Right hindlimb (tissue), 1 donor: ENCODE results near the gene CAVIN4.
A peak's percentile ranks its signal among the peaks of the same experiment; 100 is the strongest.

ENCODE experiments used
- DNase-seq: peaks from one replicate; pipeline ENCODE4 v3.0.0-alpha.2; 2018

CAVIN4 gene

GRCh38 chr9:100591139-100591538 is 13.3 kb downstream of the CAVIN4 start:
- no peak for DNase-seq

DNA sequence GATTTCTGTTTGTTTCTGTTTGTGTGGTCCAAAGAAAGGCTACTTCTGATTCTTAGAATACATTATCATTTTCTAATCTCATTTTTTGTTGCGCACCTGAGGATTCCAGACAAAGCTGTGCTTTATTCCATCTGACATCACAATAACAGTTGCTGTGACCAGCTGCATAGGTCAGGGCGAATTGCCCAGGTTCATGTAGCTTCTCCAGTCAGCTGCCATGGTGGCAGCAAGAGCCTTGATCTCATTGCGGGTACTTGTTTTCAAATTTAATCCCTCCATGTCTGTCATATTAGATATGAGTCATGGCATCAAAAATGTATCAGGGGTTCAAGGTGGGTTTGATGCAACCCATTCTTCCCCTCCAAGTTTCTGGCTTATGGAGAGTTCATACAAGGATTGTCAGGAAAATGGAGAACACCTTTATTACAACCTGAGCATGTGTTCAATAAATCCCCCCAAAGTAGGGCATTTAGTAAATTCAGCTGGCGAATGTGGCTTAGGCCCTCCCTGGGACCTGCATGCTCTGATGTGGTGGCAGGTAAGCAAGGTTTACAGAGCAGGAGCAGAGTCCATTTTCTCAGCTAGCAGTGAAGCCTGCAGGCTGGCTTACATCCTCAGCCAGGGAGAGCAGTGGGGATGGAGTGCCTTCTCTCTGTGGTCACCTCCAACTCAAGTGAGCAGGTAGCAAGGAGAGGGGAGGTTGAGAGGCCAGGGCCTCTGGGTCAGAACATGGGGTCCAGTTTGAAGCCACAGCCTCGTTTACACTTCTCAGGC is 13.9 kb downstream of the CAVIN4 start:
- no peak for DNase-seq

DNA sequence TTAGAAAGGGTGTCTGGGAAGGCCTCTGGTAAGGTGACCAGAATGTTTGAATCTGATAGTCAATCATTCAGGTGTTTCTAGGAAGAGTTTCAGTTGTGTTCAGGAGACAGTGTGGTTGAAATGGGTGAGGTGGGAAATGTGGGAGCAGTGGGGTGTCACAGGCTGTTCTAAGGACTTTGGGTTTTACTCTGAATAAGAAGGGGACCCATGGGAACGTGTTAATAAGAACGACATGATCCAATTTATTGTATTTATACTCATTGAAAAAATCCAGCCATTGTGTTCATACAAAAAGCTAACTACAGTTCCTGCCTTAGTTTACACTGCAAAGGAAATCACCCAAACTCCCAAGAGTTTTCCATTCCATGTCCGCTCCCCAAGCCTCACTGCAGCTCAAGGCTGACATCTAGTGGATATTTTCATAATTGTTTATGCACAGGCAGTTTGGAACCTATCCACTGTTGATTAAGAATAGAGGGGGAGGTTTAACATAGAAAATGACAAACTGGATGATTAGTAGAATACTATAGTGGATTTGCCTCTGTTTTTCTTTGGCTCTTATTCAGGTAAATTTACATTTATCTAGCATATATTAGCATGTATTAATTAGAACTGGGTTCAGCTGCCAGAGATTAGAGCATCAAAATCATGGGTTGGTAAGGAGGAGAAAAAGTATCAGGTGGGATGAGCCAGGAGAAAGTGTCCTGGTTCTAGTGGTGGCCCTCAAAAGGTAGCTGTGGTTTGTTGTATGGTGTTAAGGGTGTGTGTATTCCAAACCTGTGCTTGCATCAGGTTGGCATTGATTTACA is 17.7 kb downstream of the CAVIN4 start:
- peak; percentile 45 for DNase-seq

- DNase-seq: no peak
Measured at GRCh38 chr9:100597236-100597635, 19.4 kb downstream of the CAVIN4 start.

DNA sequence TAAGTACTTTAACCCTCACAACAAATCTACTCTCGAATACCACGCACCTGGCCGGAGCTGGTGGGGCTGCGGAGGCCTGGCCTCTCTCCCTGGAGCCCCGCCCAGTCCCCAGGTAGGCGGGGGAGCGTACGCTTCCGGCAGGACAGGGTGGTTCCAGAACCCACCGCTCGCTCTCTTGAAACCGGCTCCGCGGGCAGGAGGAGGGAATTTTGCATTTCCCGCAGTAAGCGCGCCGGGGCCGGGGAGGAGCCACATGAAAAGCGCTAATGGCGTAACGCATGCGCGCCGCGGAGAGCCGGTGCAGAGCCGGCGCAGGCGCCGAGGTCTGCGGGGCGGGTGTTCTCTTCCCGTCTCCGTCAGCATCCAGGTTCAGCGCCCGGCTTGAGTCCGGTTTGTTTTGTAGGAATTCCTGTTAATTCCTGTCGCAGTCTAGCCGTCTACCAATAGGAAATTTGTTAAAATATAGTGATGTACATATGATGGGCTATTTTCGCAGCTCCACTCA is 20.8 kb downstream of the CAVIN4 start:
- peak; percentile 88 for DNase-seq

- DNase-seq: peak; percentile 61
Measured at GRCh38 chr9:100600521-100601079, 22.7 kb downstream of the CAVIN4 start.

GRCh38 chr9:100601216-100601615 is 23.3 kb downstream of the CAVIN4 start:
- no peak for DNase-seq

DNA sequence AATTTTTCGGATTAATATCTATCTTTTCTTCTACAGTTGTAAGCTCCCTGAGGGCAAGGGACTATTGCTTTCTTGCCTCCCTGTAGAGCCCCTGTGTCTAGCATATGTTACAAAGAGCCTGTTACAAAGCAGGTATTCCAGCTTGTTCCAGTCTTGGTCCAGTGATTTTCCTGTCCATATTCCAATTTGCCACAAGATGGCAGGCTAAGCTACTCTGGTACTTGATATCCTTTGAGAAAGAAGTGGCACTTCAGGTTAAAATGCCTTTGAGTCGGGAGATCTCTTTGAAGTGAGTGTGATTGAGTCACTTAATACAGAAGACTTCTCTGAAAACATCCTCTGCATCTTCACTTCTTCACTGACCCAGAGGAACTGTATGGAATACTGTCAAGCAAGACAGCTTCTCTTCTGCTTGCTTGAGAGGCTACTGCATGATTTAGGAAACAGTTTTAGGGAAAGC is 24.5 kb downstream of the CAVIN4 start:
- DNase-seq: peak; percentile 41

- no peak for DNase-seq
Measured at GRCh38 chr9:100605405-100605804, 27.5 kb downstream of the CAVIN4 start.

GRCh38 chr9:100619194-100619593 is 41.3 kb downstream of the CAVIN4 start:
- DNase-seq: no peak

DNA sequence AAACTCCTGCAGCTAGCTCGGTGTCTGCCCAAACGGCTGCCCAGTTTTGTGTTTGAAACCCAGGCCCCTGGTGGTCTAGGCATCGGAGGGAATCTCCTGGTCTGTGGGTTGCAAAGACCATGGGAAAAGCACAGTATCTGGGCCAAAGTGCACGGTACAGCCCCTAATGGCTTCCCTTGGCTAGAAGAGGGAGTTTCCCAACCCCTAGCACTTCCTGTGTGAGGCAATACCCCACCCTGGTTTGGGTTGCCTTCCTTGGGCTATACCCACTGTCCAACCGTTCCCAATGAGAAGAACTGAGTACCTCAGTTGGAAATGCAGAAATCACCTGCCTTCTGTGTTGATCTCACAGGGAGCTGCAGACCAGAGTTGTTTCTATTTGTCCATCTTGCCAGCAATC is 41.8 kb downstream of the CAVIN4 start:
- no peak for DNase-seq

DNA sequence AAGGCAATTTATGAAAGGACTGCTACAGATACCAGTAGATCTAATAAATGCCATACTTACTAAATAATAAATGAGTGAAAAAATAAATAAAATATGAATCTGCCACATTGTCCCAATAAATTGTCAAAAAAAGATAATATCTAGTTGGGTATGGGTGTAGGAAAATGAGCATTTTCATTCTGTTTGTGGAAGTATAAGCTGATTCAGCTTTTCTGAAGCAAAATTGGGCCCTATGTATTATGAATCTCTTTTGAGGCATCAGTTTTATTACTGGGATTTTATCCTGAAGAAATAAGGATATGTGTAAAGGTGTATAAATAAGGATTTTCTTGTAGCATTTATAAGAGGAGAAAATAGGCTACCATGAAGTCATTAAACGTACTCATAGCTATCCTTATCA is 46.1 kb downstream of the CAVIN4 start:
- no peak for DNase-seq

GRCh38 chr9:100626949-100627348 is 49.1 kb downstream of the CAVIN4 start:
- DNase-seq: no peak

DNA sequence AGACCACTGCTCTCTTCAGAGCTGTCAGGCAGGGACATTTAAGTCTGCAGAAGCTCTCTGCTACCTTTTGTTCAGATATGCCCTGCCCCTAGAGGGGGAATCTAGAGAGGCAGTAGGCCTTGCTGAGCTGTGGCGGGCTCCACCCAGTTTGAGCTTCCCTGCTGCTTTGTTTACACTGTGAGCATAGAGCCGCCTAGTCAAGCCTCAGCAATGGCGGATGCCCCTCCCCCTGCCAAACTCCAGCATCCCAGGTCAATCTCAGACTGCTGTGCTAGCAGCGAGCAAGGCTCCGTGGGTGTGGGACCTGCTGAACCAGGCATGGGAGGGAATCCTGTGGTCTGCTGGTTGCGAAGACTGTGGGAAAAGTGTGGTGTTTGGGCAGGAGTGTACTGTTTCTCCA is 59.9 kb downstream of the CAVIN4 start:
- DNase-seq: no peak
